GM23338 (cell line): ENCODE measurements around the gene EFTUD2. TPM values are rescaled to one million over a fixed set of nuclear protein-coding genes. Genes with fewer than 3 reads are reported as not detected.

Experiments used
- ATAC-seq: fragments of 200-7000 bp; cut with Tn5 transposase; 3 replicates; pipeline ENCODE4 v1.9.1; 2020
- DNase-seq: peaks from one replicate; pipeline ENCODE4 v3.0.0-alpha.2; 2015; ENCODE audit warnings: low spot score
- H2AFZ ChIP-seq: fragments of 200-600 bp; sonication (generic); 2 replicates; pipeline ENCODE4 v1.8.0; 2016; ENCODE audit warnings: antibody characterized with exemption, mild to moderate bottlenecking, moderate library complexity
- H3F3A ChIP-seq: fragments of 200-600 bp; sonication (generic); replicated peaks from 2 replicates; pipeline ENCODE4 v1.8.0; 2017; ENCODE audit warnings: antibody characterized with exemption, mixed run types, low read depth
- H3K27ac ChIP-seq: fragments of 200-600 bp; sonication (generic); 2 replicates; pipeline ENCODE4 v1.6.1; 2016; ENCODE audit warnings: low read depth
- H3K27me3 ChIP-seq: fragments of 200-600 bp; sonication (generic); 2 replicates; pipeline ENCODE4 v1.8.0; 2016; ENCODE audit warnings: mild to moderate bottlenecking, mixed run types, moderate library complexity; ENCODE audit not compliant: insufficient read depth
- H3K36me3 ChIP-seq: fragments of 200-600 bp; sonication (generic); 2 replicates; pipeline ENCODE4 v1.8.0; 2016; ENCODE audit warnings: mild to moderate bottlenecking; ENCODE audit not compliant: insufficient read depth
- H3K4me1 ChIP-seq: fragments of 200-600 bp; sonication (generic); 2 replicates; pipeline ENCODE4 v1.8.0; 2016; ENCODE audit warnings: mild to moderate bottlenecking, moderate library complexity; ENCODE audit not compliant: insufficient read depth
- H3K4me2 ChIP-seq: fragments of 200-600 bp; sonication (generic); 2 replicates; pipeline ENCODE4 v1.7.1; 2017; ENCODE audit warnings: mixed run types
- H3K4me3 ChIP-seq: fragments of 200-600 bp; sonication (generic); 2 replicates; pipeline ENCODE4 v1.6.1; 2016; ENCODE audit warnings: mixed run types
- H3K79me2 ChIP-seq: fragments of 200-600 bp; sonication (generic); replicated peaks from 2 replicates; pipeline ENCODE4 v1.8.0; 2017; ENCODE audit warnings: mild to moderate bottlenecking; ENCODE audit not compliant: insufficient read depth
- H3K9me2 ChIP-seq: fragments of 200-600 bp; sonication (generic); 2 replicates; pipeline ENCODE4 v1.8.0; 2017; ENCODE audit not compliant: insufficient read depth
- H4K20me1 ChIP-seq: fragments of 200-600 bp; sonication (generic); replicated peaks from 2 replicates; pipeline ENCODE4 v1.8.0; 2017; ENCODE audit warnings: mild to moderate bottlenecking; ENCODE audit not compliant: insufficient read depth
- H3K27ac Mint-ChIP-seq: 2 replicates; pipeline ENCODE4 v1.8.0; 2020; ENCODE audit warnings: inconsistent platforms, mild to moderate bottlenecking, moderate library complexity, mixed read lengths
- H3K27me3 Mint-ChIP-seq: 3 replicates; pipeline ENCODE4 v1.8.0; 2022; ENCODE audit warnings: low read depth, mild to moderate bottlenecking, moderate library complexity, mixed read lengths, inconsistent platforms; ENCODE audit not compliant: insufficient read depth, poor library complexity
- H3K36me3 Mint-ChIP-seq: 3 replicates; pipeline ENCODE4 v1.8.0; 2021; ENCODE audit warnings: low read depth, mild to moderate bottlenecking, inconsistent platforms, moderate library complexity, mixed read lengths
- H3K4me1 Mint-ChIP-seq: 3 replicates; pipeline ENCODE4 v1.8.0; 2020; ENCODE audit warnings: mild to moderate bottlenecking, inconsistent platforms, mixed read lengths
- H3K4me3 Mint-ChIP-seq: 3 replicates; pipeline ENCODE4 v1.8.0; 2021; ENCODE audit warnings: moderate library complexity, mild to moderate bottlenecking, inconsistent platforms, mixed read lengths
- H3K9me3 Mint-ChIP-seq: 3 replicates; pipeline ENCODE4 v1.8.0; 2020; ENCODE audit warnings: moderate library complexity, mild to moderate bottlenecking, inconsistent platforms, mixed read lengths
- EZH2phosphoT487 ChIP-seq: fragments of 200-600 bp; sonication (generic); IDR thresholded peaks from one replicate; pipeline ENCODE4 v1.8.1; 2018; ENCODE audit warnings: antibody characterized with exemption; ENCODE audit not compliant: unreplicated experiment
- JUNB ChIP-seq: IDR thresholded peaks from one replicate; pipeline ENCODE4 v1.6.1; 2016; ENCODE audit warnings: antibody characterized with exemption; ENCODE audit not compliant: unreplicated experiment
- NANOG ChIP-seq: IDR thresholded peaks from 2 replicates; pipeline ENCODE4 v1.6.1; 2016; ENCODE audit warnings: antibody characterized with exemption, borderline replicate concordance
- POLR2AphosphoS5 ChIP-seq: IDR thresholded peaks from 2 replicates; pipeline ENCODE4 v1.6.1; 2016; ENCODE audit warnings: antibody characterized with exemption, low read depth
- STAT1 ChIP-seq: IDR thresholded peaks from one replicate; pipeline ENCODE4 v1.6.1; 2016; ENCODE audit warnings: antibody characterized with exemption; ENCODE audit not compliant: unreplicated experiment
- ZNF331 ChIP-seq: fragments of 250-450 bp; sonication (Bioruptor Pico); IDR thresholded peaks from 2 replicates; pipeline ENCODE4 v1.5.0; 2020; ENCODE audit warnings: low read depth, mild to moderate bottlenecking, moderate library complexity
- polyA plus RNA-seq: library from polyadenylated mRNA; unstranded; fragments of >200 nt; fragmentation: Nextera tagmentation; extraction: Ambion mirVana; gene quantifications from 2 replicates; pipeline ENCODE4 v1.2.1, GENCODE V29; 2016
- total RNA-seq: library from RNA; depleted of rRNA; stranded (reverse); fragments of >200 nt; shearing (Covaris generic); gene quantifications from 2 replicates; pipeline ENCODE4 v1.2.3, GENCODE V29; 2014
- TF ChIP-seq, protein P1 (sequence below), 2 experiments: fragments of 200-600 bp in 1 of 2; sonication (generic) in 1 of 2; conservative IDR thresholded peaks; 2 replicates each; pipeline versions ENCODE4 v1.5.1 to v1.6.1; 2016 to 2017; ENCODE audit warnings: antibody characterized with exemption in 2 of 2, low read depth in 2 of 2, mild to moderate bottlenecking in 2 of 2, moderate library complexity in 1 of 2
- TF ChIP-seq, protein P2 (sequence below): fragments of 250-450 bp; sonication (Bioruptor Pico); IDR thresholded peaks from 2 replicates; pipeline ENCODE4 v1.5.0; 2020; ENCODE audit warnings: mild to moderate bottlenecking, moderate library complexity

The EFTUD2 gene
- total and polyA plus RNA-seq, 2 experiments from 2014 or later = 61.6 to 196 TPM

DNA sequence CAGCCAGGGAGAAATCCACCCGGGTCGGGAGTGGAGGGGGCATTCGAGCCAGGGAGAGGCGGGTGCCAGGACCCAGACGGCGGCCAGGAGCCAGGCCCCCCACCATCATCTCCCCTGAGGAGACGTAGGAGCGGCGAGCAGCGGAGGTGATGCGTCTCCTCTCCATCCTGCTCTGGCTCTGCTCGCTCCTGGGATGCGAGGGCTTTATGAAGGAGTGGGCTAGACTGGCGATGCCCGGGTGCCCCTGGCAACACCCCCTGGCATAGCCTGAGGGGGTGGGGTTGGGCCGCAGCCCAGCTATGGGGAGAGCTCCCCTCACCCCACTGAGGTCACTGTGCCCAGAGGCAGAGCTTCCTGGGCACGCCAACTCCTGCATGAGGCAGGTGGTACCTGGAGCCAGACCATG is 16.1 kb upstream of the EFTUD2 start, which contains the start of gene GFAP (continued):
- TF ChIP-seq, protein P1, sequence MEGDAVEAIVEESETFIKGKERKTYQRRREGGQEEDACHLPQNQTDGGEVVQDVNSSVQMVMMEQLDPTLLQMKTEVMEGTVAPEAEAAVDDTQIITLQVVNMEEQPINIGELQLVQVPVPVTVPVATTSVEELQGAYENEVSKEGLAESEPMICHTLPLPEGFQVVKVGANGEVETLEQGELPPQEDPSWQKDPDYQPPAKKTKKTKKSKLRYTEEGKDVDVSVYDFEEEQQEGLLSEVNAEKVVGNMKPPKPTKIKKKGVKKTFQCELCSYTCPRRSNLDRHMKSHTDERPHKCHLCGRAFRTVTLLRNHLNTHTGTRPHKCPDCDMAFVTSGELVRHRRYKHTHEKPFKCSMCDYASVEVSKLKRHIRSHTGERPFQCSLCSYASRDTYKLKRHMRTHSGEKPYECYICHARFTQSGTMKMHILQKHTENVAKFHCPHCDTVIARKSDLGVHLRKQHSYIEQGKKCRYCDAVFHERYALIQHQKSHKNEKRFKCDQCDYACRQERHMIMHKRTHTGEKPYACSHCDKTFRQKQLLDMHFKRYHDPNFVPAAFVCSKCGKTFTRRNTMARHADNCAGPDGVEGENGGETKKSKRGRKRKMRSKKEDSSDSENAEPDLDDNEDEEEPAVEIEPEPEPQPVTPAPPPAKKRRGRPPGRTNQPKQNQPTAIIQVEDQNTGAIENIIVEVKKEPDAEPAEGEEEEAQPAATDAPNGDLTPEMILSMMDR (conservative IDR thresholded peaks at IDR 0.05; ENCODE audit: low read depth in 2 of 2) = no peak
- TF ChIP-seq, protein P2, sequence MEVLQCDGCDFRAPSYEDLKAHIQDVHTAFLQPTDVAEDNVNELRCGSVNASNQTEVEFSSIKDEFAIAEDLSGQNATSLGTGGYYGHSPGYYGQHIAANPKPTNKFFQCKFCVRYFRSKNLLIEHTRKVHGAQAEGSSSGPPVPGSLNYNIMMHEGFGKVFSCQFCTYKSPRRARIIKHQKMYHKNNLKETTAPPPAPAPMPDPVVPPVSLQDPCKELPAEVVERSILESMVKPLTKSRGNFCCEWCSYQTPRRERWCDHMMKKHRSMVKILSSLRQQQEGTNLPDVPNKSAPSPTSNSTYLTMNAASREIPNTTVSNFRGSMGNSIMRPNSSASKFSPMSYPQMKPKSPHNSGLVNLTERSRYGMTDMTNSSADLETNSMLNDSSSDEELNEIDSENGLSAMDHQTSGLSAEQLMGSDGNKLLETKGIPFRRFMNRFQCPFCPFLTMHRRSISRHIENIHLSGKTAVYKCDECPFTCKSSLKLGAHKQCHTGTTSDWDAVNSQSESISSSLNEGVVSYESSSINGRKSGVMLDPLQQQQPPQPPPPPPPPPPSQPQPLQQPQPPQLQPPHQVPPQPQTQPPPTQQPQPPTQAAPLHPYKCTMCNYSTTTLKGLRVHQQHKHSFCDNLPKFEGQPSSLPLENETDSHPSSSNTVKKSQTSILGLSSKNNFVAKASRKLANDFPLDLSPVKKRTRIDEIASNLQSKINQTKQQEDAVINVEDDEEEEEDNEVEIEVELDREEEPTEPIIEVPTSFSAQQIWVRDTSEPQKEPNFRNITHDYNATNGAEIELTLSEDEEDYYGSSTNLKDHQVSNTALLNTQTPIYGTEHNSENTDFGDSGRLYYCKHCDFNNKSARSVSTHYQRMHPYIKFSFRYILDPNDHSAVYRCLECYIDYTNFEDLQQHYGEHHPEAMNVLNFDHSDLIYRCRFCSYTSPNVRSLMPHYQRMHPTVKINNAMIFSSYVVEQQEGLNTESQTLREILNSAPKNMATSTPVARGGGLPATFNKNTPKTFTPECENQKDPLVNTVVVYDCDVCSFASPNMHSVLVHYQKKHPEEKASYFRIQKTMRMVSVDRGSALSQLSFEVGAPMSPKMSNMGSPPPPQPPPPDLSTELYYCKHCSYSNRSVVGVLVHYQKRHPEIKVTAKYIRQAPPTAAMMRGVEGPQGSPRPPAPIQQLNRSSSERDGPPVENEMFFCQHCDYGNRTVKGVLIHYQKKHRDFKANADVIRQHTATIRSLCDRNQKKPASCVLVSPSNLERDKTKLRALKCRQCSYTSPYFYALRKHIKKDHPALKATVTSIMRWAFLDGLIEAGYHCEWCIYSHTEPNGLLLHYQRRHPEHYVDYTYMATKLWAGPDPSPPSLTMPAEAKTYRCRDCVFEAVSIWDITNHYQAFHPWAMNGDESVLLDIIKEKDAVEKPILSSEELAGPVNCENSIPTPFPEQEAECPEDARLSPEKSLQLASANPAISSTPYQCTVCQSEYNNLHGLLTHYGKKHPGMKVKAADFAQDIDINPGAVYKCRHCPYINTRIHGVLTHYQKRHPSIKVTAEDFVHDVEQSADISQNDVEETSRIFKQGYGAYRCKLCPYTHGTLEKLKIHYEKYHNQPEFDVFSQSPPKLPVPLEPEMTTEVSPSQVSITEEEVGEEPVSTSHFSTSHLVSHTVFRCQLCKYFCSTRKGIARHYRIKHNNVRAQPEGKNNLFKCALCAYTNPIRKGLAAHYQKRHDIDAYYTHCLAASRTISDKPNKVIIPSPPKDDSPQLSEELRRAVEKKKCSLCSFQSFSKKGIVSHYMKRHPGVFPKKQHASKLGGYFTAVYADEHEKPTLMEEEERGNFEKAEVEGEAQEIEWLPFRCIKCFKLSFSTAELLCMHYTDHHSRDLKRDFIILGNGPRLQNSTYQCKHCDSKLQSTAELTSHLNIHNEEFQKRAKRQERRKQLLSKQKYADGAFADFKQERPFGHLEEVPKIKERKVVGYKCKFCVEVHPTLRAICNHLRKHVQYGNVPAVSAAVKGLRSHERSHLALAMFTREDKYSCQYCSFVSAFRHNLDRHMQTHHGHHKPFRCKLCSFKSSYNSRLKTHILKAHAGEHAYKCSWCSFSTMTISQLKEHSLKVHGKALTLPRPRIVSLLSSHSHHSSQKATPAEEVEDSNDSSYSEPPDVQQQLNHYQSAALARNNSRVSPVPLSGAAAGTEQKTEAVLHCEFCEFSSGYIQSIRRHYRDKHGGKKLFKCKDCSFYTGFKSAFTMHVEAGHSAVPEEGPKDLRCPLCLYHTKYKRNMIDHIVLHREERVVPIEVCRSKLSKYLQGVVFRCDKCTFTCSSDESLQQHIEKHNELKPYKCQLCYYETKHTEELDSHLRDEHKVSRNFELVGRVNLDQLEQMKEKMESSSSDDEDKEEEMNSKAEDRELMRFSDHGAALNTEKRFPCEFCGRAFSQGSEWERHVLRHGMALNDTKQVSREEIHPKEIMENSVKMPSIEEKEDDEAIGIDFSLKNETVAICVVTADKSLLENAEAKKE (CRISPR knock-in tag) = no peak
- no peak for TF ChIP-seq EZH2phosphoT487
- TF ChIP-seq STAT1 = no peak
- TF ChIP-seq NANOG = no peak

DNA sequence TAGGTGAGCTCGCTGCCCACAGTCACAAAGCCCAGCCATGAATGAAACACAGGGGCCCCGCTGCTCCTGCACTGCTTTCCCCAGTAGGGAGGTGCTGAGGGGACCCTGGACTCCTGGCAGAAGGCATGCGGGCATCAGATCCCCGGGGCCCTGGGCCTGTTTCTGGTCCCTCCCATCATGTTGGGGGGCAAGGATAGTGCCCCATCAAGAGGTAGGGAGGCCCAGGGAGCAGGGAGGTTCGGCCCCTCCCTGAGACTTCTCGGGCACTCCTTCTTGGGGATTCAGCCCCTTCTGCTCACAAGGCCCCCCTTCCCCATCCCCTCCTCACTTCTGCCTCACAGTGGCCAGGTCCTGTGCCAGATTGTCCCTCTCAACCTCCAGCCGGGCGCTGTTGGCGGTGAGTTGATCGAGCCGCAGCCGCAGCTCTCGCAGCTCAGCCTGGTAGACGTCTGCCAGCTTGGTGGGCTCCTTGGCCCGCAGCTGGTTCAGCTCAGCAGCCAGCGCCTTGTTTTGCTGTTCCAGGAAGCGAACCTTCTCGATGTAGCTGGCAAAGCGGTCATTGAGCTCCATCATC is 15.5 kb upstream of the EFTUD2 start:
- H3K27me3 ChIP-seq = peaks cover 17% of the 10 kb centered on the region
- no peaks in the 10 kb centered on the region for H3K36me3 ChIP-seq
- no peak overlapping the region for H3K4me3 ChIP-seq
- H3K27ac Mint-ChIP-seq = no peak overlapping the region
- H3K9me3 Mint-ChIP-seq = no peaks in the 10 kb centered on the region
- no peaks in the 10 kb centered on the region; the same call in none of the 2 replicates for H3K4me1 ChIP-seq
- no peak overlapping the region for H3K4me3 Mint-ChIP-seq
- no peaks in the 10 kb centered on the region for H4K20me1 ChIP-seq
- no peak for DNase-seq
- H3K9me2 ChIP-seq = no peaks in the 10 kb centered on the region
- peaks cover 18% of the 10 kb centered on the region for H3K27me3 Mint-ChIP-seq
- ATAC-seq = no peak
- H3F3A ChIP-seq = peaks cover 10% of the 10 kb centered on the region; the same call in 1 of the 2 replicates
- no peaks in the 10 kb centered on the region; the same call in 2 of the 3 replicates for H3K36me3 Mint-ChIP-seq
- no peaks in the 10 kb centered on the region for H3K79me2 ChIP-seq
- no peak for TF ChIP-seq NANOG
- no peak for TF ChIP-seq JUNB
- TF ChIP-seq POLR2AphosphoS5 = no peak
- no peak for TF ChIP-seq STAT1
- TF ChIP-seq, protein P1 (conservative IDR thresholded peaks at IDR 0.05; ENCODE audit: low read depth in 2 of 2) = peak in 1 of 2 experiments; percentile 18; a peak in 1 of 4 replicates
- no peak for TF ChIP-seq ZNF331
- no peak overlapping the region for H2AFZ ChIP-seq
- peaks cover 7% of the 10 kb centered on the region for H3K4me1 Mint-ChIP-seq
- H3K27ac ChIP-seq = no peak overlapping the region
- no peak overlapping the region for H3K4me2 ChIP-seq
